BLaER1 treated with 17β-estradiol and CSF1 and Interleukin-3, amounts not matched to agents 10 nM and 100 nM (cell line): ENCODE measurements around the gene B3GNT8.

Experiments
- H3K27ac ChIP-seq, 11 experiments: shearing (Covaris generic); formaldehyde crosslinking; 2 replicates each; pipeline ENCODE4 v1.8.1; 2022
- H3K27me3 ChIP-seq, 11 experiments: shearing (Covaris generic); formaldehyde crosslinking; 2 replicates each; pipeline ENCODE4 v1.8.1; 2022
- H3K36me3 ChIP-seq, 11 experiments: shearing (Covaris generic); formaldehyde crosslinking; 2 replicates each; pipeline ENCODE4 v1.8.1; 2022
- H3K4me1 ChIP-seq, 10 experiments: shearing (Covaris generic); formaldehyde crosslinking; 2 replicates each; pipeline ENCODE4 v1.8.1; 2022
- H3K4me2 ChIP-seq, 11 experiments: shearing (Covaris generic); formaldehyde crosslinking; 2 replicates each; pipeline ENCODE4 v1.8.1; 2022
- H3K4me3 ChIP-seq, 10 experiments: shearing (Covaris generic); formaldehyde crosslinking; 2 replicates each; pipeline ENCODE4 v1.8.1; 2022
- H3K9ac ChIP-seq, 11 experiments: shearing (Covaris generic); formaldehyde crosslinking; 2 replicates each; pipeline ENCODE4 v1.8.1; 2022
- H3K9me3 ChIP-seq, 11 experiments: shearing (Covaris generic); formaldehyde crosslinking; replicated peaks in 1 of 11; 2 replicates each; pipeline ENCODE4 v1.8.1; 2022
- H4K20me1 ChIP-seq, 11 experiments: shearing (Covaris generic); formaldehyde crosslinking; 2 replicates each; pipeline ENCODE4 v1.8.1; 2022
- Cebpa-rat ChIP-seq, 11 experiments: shearing (Covaris generic); IDR thresholded peaks; 2 replicates each; pipeline ENCODE4 v1.8.1; 2022

Gene B3GNT8

DNA sequence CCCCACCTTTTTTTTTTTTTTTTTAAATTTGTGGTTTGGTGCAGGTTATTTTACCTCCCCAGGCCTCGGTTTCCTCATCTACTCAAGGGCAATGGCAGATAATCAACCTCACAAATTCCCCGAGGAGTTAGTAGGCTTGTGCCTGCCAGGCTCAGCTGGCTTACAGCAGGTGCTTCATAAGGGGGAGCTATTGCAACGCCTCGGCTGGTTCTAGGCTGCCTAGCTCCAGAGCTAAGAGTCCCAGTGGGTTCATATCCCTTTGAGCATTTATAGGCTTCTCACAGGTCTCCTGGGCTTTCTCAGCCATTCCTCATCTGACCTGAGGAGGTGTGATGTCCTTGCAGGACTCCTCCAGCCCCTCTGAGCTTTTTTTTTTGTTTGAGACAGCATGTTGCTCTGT is 18.9 kb downstream of the B3GNT8 start:
- Histone ChIP-seq H3K9me3 (no peaks in the 10 kb centered on the region), H3K27ac (peak overlapping the region; percentile 88 to 99 (median 96)), H3K4me2 (peak overlapping the region; percentile 50 to 91 (median 81)), H4K20me1 (no peaks in the 10 kb centered on the region), H3K27me3 (no peaks in the 10 kb centered on the region), H3K4me3 (no peak overlapping the region), H3K9ac (peak overlapping the region; percentile 72 to 89 (median 82); a peak in 20 of 22 replicates), H3K4me1 (peaks cover 56 to 97% (median 87%) of the 10 kb centered on the region in 10 experiments), H3K36me3 (peaks cover 10 to 45% (median 26%) of the 10 kb centered on the region in 11 experiments; a peak in 19 of 22 replicates)
- TF ChIP-seq Cebpa-rat (IDR thresholded peaks at IDR 0.05): no peak

DNA sequence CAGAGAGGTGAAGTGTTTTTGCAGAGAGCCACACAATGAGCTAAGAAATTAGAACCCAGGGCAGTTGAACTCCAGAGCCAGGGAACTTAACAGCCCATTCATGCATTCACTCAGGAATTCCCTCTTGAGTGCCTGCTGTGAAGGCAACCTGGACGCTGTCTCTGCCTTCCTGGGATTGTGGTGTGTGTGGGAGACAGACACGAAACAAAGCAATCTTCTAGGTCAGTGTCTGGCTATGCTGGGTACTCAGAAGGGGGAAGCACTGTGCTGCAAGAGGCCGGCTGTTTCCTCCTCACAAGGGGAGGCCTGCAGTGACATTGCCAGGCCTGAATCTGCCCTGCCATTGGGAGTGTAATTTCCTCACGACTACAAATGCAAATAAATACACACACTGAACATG is 19.9 kb downstream of the B3GNT8 start:
- Histone ChIP-seq H3K4me2 (peak overlapping the region; percentile 50 to 91 (median 81)), H3K27ac (peak overlapping the region; percentile 88 to 99 (median 96); a peak in 21 of 22 replicates)
- no peak for TF ChIP-seq Cebpa-rat (IDR thresholded peaks at IDR 0.05)

DNA sequence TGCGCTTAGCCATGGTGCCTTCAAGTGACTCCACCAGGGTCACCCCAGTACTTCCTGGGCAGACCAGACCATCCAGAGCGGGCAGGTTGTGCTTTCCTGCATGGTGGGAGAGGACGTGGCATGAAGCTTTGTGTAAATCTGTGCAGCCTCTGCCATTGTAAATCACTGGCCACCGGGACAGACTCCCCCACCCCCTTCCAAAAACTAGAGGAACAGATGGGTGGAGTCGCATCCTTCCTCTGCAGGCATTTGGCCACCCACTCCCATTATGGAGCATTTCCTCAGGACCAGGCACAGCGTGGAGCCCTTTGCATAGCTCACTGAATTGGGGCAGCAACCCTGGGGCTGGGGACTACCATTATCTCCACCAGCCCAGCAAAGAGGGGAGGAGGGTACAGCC is 21.4 kb downstream of the B3GNT8 start:
- Histone ChIP-seq H3K4me2 (peak overlapping the region in 7 of 11 experiments; percentile 41 to 91 (median 90); a peak in 13 of 22 replicates), H3K27me3 (no peaks in the 10 kb centered on the region), H3K36me3 (peaks cover 10 to 45% (median 25%) of the 10 kb centered on the region in 11 experiments; a peak in 17 of 22 replicates), H3K9ac (peak overlapping the region in 4 of 11 experiments; percentile 7 to 28 (median 24); a peak in 2 of 22 replicates), H3K4me3 (peak overlapping the region in 1 of 10 experiments; percentile 9; a peak in 1 of 20 replicates), H3K27ac (peak overlapping the region in 7 of 11 experiments; percentile 8 to 99 (median 99); a peak in 12 of 22 replicates), H3K4me1 (peaks cover 41 to 95% (median 69%) of the 10 kb centered on the region in 10 experiments), H4K20me1 (no peaks in the 10 kb centered on the region; a peak in 1 of 22 replicates), H3K9me3 (no peaks in the 10 kb centered on the region)
- TF ChIP-seq Cebpa-rat (IDR thresholded peaks at IDR 0.05): no peak

More for the DNA sequence above, 19.9 kb downstream of the B3GNT8 start:
- H4K20me1 ChIP-seq: no peaks in the 10 kb centered on the region; a peak in 1 of 22 replicates
- H3K27me3 ChIP-seq: no peaks in the 10 kb centered on the region
- H3K36me3 ChIP-seq: peaks cover 13 to 47% (median 28%) of the 10 kb centered on the region in 11 experiments; a peak in 18 of 22 replicates
- no peak overlapping the region for H3K4me3 ChIP-seq
- no peaks in the 10 kb centered on the region for H3K9me3 ChIP-seq
- H3K4me1 ChIP-seq: peaks cover 47 to 95% (median 80%) of the 10 kb centered on the region in 10 experiments
- peak overlapping the region in 10 of 11 experiments; percentile 59 to 89 (median 82); a peak in 19 of 22 replicates for H3K9ac ChIP-seq

DNA sequence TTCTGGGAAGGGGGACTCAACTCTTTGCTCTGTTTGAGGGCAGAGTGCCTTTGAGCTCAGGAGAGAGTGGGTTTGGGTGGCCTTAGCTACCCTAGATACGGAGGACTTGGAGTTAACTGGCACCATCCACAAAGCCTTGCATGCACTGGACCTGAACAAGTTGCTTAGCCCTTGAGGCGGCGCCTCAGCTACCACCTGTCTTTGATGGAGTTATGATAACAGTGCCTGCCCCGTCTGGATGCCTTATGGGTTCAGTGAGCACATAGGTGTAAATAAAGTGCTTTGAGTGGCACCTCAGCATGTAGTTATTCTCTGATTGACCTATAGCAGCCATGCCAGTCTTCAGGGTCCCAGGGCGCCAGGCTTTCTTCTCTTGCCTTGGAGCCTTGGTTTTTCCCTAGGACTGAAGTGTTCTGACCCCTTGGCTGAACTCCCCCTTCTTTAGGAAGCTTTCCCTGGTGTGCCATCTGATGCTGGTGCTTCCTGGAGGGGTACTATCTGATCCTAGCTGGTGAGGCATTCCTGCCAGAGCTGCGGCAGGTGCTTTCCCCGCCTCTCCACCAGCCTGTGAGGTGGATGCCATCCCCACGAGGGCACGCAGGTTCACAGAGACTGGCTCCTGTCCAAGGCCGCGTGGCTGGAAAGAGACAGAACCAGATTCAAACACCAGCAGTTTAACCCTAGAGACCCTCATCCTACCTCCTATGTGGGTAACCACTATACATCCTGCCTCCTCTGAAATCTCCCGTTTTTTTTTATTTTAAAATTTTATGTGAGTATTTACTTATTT is 23.8 kb downstream of the B3GNT8 start:
- H3K27ac ChIP-seq: peak overlapping the region in 6 of 11 experiments; percentile 19 to 41 (median 25); a peak in 6 of 22 replicates
- peaks cover 6 to 41% (median 23%) of the 10 kb centered on the region in 11 experiments; a peak in 14 of 22 replicates for H3K36me3 ChIP-seq
- TF ChIP-seq Cebpa-rat (IDR thresholded peaks at IDR 0.05): no peak
- H3K4me2 ChIP-seq: peak overlapping the region in 1 of 11 experiments; percentile 7; a peak in 4 of 22 replicates
- H3K9ac ChIP-seq: peak overlapping the region in 4 of 11 experiments; percentile 10 to 20 (median 14); a peak in 3 of 22 replicates
- peaks cover 34 to 89% (median 62%) of the 10 kb centered on the region in 10 experiments for H3K4me1 ChIP-seq
- no peaks in the 10 kb centered on the region for H3K27me3 ChIP-seq
- H4K20me1 ChIP-seq: no peaks in the 10 kb centered on the region; a peak in 1 of 22 replicates
- no peak overlapping the region for H3K4me3 ChIP-seq
- no peaks in the 10 kb centered on the region for H3K9me3 ChIP-seq

DNA sequence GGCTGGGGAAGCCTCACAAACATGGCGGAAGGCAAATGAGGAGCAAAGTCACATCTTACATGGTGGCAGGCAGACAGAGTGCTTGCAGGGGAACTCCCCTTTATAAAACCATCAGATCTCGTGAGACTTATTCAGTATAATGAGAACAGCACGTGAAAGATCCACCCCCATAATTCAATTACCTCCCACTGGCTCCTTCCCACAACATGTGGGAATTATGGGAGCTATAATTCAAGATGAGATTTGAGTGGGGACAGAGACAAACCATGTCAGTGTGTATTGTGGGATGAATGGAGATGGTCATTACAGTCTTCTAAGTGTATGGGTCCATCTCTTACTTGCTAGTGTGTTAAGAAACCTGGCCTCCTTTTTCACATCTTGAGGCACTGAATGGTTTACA is 25.2 kb downstream of the B3GNT8 start:
- H4K20me1 ChIP-seq: no peaks in the 10 kb centered on the region; a peak in 1 of 22 replicates
- peaks cover 6 to 41% (median 23%) of the 10 kb centered on the region in 11 experiments; a peak in 14 of 22 replicates for H3K36me3 ChIP-seq
- no peaks in the 10 kb centered on the region for H3K27me3 ChIP-seq
- peak overlapping the region in 2 of 11 experiments; percentile 13 to 35; a peak in 1 of 22 replicates for H3K9ac ChIP-seq
- TF ChIP-seq Cebpa-rat (IDR thresholded peaks at IDR 0.05): no peak
- H3K27ac ChIP-seq: peak overlapping the region in 3 of 11 experiments; percentile 28 to 52 (median 37); a peak in 2 of 22 replicates
- no peaks in the 10 kb centered on the region for H3K9me3 ChIP-seq
- no peak overlapping the region for H3K4me3 ChIP-seq
- H3K4me1 ChIP-seq: peaks cover 22 to 77% (median 50%) of the 10 kb centered on the region in 10 experiments
- peak overlapping the region in 2 of 11 experiments; percentile 50 to 54; a peak in 4 of 22 replicates for H3K4me2 ChIP-seq

DNA sequence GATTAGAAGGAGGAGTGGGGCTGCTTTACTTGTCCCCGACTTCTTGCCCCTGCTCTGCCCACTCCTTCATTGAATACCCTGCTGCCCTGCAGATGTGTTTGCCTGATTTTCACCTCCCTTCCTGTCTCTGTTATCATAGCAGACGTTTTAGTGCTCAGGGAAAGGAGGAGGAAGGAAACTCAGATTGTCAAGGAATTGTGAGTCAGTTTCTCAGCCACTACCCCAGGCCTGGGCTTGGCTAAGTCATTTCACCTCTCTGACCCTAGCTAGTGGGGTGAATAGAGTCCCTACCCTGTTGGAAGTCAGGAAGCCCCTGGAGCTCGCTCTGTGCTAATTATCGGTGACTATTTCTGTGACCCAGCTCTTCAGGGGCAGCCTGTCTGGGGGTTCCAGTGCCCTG is 25.7 kb downstream of the B3GNT8 start:
- Histone ChIP-seq H3K27me3 (no peaks in the 10 kb centered on the region), H3K4me2 (peak overlapping the region in 5 of 11 experiments; percentile 37 to 54 (median 49); a peak in 10 of 22 replicates), H3K27ac (peak overlapping the region in 5 of 11 experiments; percentile 27 to 52 (median 31); a peak in 7 of 22 replicates), H3K9me3 (no peaks in the 10 kb centered on the region), H3K9ac (peak overlapping the region in 3 of 11 experiments; percentile 13 to 37 (median 35); a peak in 3 of 22 replicates), H4K20me1 (no peaks in the 10 kb centered on the region; a peak in 1 of 22 replicates), H3K4me1 (peaks cover 19 to 73% (median 45%) of the 10 kb centered on the region in 10 experiments), H3K36me3 (peaks cover 6 to 41% (median 23%) of the 10 kb centered on the region in 11 experiments; a peak in 14 of 22 replicates), H3K4me3 (no peak overlapping the region)
- no peak for TF ChIP-seq Cebpa-rat (IDR thresholded peaks at IDR 0.05)

DNA sequence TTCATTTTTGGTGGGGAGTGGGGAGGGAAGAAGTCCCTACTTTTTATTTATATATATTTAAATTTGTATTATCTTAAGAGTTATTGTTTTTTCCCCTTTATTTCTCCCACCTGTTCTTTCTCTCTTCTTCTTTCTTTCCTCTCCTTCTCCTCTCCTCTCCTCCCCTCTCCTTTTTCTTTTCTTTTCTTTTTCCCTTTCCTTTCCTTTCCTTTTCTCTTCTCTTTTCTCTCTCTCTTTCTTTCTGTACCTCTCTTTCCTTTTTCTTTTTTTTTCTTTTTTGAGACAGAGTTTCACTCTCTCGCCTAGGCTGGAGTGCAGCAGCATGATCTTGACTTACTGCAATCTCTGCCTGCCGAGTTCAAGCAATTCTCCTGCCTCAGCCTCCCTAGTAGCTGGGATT is 27.6 kb downstream of the B3GNT8 start:
- peaks cover 6 to 31% (median 20%) of the 10 kb centered on the region in 11 experiments; a peak in 13 of 22 replicates for H3K36me3 ChIP-seq
- H3K27ac ChIP-seq: peak overlapping the region in 7 of 11 experiments; percentile 28 to 98 (median 95); a peak in 6 of 22 replicates
- no peaks in the 10 kb centered on the region for H3K9me3 ChIP-seq
- peaks cover 0 to 15% (median 0%) of the 10 kb centered on the region in 11 experiments; a peak in 5 of 22 replicates for H4K20me1 ChIP-seq
- H3K9ac ChIP-seq: peak overlapping the region; percentile 86 to 97 (median 96); a peak in 19 of 22 replicates
- peak overlapping the region in 4 of 10 experiments; percentile 85 to 95 (median 90); a peak in 5 of 20 replicates for H3K4me3 ChIP-seq
- TF ChIP-seq Cebpa-rat (IDR thresholded peaks at IDR 0.05): no peak
- no peaks in the 10 kb centered on the region for H3K27me3 ChIP-seq
- H3K4me1 ChIP-seq: peaks cover 39 to 73% (median 51%) of the 10 kb centered on the region in 10 experiments
- peak overlapping the region; percentile 80 to 98 (median 89); a peak in 21 of 22 replicates for H3K4me2 ChIP-seq

DNA sequence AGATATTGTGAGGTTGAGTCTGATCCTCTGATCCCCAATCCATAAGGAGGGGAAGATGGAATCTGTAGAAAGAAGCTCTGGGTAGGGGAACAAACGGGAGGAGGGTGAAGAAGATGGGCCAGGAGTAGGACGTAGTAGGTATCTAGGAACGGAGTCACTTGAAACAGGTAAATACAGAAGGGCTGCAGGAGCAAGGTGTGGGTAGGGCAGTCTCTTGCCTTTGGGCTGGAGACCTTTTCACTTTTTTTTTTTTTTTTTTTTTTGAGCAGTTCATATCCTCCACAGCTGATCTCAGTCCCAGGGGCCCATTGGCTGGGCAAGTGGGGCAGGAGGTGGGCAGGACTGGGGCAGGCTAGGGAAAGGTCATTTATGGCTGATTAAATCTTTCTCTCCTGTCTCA is 28.1 kb downstream of the B3GNT8 start:
- TF ChIP-seq Cebpa-rat (IDR thresholded peaks at IDR 0.05): no peak
- peak overlapping the region; percentile 74 to 95 (median 91) for H3K4me3 ChIP-seq
- H3K4me2 ChIP-seq: peak overlapping the region; percentile 80 to 98 (median 89)
- H3K4me1 ChIP-seq: peaks cover 43 to 76% (median 55%) of the 10 kb centered on the region in 10 experiments
- peaks cover 7 to 35% (median 20%) of the 10 kb centered on the region in 11 experiments; a peak in 14 of 22 replicates for H3K36me3 ChIP-seq
- H3K9ac ChIP-seq: peak overlapping the region; percentile 86 to 97 (median 96)
- H3K27me3 ChIP-seq: no peaks in the 10 kb centered on the region
- H3K9me3 ChIP-seq: no peaks in the 10 kb centered on the region
- H4K20me1 ChIP-seq: peaks cover 0 to 17% (median 0%) of the 10 kb centered on the region in 11 experiments; a peak in 5 of 22 replicates
- H3K27ac ChIP-seq: peak overlapping the region in 10 of 11 experiments; percentile 93 to 98 (median 96); a peak in 16 of 22 replicates
